GM19467 (cell line): ENCODE data around the gene SCN1B.
"Not testable (repeated sequence)": the region's sequence is repeated elsewhere in the genome, so short reads cannot be mapped to it uniquely, and the experiment has no call there.

Experiments used
- ATAC-seq: cut with Tn5 transposase; IDR thresholded peaks from one replicate; pipeline ENCODE4 v1.9.1; 2021; ENCODE audit warnings: mild to moderate bottlenecking, moderate library complexity; ENCODE audit not compliant: unreplicated experiment

SCN1B gene

DNA sequence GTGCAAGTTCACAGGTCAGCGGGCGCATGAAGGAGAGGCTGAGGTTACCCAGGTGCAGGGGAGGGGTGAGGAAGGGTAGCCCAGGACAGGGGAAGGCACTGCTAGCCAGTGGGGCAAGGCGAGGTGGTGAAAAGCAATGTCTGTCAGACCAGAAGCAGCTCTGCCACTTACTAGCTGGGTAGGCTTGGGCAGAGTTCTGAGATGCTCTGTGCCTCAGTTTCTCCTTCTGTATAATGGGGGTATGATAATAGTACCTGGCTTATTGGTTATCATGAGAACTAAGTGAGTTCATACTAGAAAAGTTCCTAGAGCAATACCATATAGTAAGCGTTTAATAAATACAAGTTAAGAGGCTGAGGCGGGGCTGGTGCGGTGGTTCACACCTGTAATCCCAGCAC is 14.3 kb upstream of the SCN1B start:
- no peak for ATAC-seq

DNA sequence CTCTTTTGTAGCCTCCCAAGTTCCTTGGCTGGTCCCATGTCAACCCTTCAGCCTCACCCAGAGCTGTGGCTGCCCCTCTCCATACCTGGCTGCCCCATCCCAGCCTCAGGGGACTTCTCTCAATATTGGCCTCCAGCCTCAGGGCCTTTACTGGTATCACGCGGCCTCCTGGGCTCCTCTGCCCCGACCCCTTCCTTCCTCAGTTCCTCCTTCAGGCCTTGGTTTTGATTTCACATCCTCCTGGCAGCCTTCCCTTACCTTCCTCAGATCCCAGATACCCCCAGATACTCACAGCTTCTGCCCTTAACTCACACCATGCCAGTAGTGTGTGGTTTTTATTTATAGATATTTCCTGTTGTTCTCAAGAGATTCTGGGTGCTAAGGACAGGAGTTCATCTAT is 12.8 kb upstream of the SCN1B start:
- ATAC-seq: no peak

DNA sequence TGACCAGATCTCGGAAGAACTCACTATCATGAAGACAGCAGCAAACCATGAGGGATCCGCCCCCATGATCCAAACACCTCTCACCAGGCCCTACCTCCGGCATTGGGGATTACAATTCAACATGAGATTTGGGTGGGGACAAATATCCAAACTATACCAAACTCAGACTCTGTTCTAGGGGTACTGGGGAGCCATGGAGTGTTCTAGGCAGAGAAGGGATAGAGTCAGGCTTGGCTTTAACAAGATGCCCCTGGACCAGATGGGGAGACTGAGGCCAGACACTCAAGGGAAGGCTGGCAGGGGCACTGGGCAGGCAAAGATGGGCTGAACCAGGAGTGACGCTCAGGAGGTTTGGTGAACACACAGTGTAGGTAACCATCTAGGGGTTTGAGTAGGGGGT is 11.9 kb upstream of the SCN1B start:
- ATAC-seq: no peak

DNA sequence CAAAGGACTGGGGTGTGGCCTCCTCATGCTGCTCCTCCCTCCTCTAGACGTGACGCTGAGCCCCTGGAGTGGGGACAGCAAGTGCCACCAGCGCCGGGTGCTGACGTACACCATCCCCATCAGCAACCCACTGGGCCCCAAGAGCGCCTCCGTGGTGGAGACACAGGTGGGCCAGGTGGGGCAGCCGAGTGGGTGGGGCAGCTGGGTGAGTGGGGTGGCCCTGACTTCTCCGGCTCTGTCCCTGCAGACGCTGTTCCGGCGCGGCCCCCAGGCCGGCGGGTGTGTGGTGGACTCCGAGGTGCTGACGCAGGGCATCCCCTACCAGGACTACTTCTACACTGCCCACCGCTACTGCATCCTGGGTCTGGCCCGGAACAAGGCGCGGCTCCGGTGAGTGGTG is 11.1 kb upstream of the SCN1B start:
- ATAC-seq: no peak

DNA sequence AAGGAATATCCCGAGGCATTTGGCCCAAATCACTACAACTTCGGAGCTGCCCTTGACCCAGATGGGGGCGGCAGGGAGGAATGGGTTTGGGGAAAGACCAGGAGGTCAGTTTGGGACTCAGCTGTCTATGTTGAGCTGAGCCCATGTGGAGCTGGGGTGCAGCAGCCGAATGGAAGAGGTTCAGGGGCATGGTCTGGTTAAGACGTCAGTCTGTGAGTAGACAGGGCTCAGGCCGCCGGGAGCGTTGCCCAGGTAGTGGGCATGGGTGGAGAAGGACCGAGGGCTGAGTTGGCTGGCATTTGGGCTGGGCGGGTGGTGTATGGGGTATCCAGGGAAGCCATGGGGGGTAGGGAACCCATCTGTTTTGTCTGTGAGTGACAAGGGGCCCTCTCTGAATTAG is 9.3 kb upstream of the SCN1B start:
- ATAC-seq: no peak

DNA sequence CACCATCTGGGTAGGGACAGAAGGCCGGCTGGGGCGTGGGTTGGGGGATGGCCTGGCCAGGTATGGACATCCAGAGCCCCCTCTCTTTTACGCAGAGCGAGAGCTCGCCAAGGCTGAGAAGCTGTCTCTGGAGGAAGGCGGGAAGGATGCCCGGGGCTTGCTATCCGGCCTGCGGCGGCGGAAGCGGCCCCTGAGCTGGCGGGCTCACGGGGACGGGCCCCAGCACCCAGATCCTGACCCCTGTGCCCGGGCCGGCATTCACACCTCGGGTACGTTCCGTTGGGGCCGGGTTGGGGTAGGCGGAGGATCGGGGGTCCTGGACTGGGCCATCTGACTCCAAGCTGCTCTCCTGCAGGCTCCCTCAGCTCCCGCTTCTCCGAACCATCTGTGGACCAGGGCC is 8.7 kb upstream of the SCN1B start:
- no peak for ATAC-seq

DNA sequence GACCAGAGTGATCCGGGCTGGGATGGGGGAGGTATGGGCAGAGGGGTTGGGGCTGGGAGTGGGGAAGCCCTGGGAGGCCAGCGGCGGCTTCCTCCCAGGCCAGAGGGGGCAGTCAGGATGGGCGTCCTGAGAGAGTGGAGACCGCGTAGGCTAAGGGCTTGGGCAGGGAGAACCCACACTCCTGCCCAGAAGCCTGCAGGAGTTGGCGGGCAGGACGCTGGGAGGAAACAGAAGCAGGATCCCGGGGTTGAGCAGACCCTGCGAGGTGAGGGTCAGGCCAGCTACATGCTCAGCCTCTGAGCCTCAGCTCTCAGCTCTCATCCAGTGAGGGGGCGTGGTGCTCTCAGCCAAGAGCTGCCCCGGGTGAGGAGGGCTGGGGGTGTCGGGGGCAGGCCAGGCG is 7.8 kb upstream of the SCN1B start:
- no peak for ATAC-seq

DNA sequence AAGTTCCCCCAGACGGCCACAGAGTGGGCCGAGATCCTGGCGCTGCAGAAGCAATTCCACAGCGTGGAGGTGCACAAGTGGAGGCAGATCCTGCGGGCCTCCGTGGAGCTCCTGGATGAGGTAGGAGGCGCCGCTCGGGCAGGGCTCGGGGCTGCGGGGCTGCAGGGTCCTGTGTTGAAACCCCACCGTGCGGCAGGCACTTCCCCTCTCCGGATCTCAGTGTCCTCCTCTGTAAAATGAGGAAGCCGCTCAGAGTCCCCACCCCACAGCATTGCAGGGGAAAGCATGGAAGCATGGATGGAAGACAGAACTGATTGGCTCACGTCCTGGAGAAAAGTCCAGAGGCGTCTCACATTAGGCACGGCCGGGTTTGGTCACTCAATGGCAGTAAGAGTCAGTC is 6.8 kb upstream of the SCN1B start:
- no peak for ATAC-seq

DNA sequence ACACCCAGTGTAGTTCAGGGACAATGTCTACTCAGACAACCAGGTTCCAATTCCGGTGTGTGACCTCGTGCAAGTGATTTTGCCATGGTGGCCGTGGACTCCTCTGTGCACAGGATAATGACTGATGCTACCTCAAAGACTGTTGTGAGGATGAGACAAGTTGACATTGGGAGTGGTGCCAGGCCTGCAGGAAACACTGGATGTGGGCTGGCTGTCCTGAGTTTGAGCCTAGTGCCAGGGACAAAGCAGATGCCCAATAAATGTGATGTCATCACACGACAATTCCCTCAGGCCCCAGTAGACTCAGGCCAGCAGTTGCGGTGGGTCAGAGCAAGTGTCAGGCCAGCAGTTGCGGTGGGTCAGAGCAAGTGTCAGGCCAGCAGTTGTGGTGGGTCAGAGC is 6.2 kb upstream of the SCN1B start:
- ATAC-seq: no peak

DNA sequence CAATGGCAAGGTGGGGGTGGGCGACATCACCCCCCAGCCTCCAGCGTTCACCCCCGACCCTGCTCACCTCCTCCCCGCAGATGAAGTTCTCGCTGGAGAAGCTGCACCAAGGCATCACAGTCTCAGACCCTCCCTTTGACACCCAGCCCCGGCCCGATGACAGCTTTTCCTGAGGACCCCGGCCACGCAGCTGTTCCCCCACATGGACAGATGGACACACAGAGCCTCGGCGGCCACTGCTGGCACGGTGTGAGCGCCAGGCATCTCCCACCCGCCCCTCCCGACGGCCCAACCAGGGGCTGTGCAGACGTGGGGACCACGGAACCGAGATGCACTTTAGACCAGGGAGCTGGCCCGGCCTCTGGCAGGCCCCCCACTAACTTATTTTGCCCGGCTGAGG is 4.3 kb upstream of the SCN1B start:
- no peak for ATAC-seq

DNA sequence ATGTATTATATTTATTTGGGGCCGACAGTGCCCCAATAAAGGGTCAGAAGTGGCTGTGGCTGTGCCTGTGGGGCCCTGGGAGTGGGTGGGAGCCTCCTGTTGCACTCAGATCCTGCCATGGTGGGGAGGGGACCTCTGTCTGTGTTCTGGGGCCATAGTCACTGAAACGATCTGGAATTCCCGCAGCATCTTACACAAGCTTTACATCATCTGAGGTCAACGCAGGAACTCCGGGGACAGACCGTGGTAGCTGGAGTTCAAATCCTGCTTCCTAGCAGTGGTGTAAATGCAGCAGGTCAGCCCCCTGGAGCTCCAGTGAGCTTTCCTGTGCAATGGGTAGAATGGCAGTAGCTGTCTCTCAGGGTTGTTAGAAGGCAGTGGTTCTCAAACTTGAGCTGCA is 3.9 kb upstream of the SCN1B start:
- ATAC-seq: no peak

DNA sequence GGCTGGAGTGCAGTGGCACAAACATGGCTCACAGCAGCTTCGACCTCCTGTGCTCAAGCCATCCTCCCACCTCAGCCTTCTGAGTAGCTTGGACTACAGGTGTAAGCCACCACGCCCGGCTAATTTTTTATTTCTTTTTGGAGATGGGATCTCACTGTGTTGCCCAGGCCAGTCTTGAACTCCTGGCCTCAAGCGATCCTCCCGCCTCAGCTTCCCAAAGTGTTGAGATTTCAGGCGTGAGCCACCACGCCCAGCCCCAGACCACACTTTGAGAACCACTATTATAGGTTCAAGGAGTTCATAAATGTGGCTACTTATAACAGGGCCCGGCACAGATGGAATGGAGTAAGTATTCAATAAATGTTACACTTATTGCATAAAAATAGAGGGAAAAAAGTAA is 3.3 kb upstream of the SCN1B start:
- ATAC-seq: no peak

DNA sequence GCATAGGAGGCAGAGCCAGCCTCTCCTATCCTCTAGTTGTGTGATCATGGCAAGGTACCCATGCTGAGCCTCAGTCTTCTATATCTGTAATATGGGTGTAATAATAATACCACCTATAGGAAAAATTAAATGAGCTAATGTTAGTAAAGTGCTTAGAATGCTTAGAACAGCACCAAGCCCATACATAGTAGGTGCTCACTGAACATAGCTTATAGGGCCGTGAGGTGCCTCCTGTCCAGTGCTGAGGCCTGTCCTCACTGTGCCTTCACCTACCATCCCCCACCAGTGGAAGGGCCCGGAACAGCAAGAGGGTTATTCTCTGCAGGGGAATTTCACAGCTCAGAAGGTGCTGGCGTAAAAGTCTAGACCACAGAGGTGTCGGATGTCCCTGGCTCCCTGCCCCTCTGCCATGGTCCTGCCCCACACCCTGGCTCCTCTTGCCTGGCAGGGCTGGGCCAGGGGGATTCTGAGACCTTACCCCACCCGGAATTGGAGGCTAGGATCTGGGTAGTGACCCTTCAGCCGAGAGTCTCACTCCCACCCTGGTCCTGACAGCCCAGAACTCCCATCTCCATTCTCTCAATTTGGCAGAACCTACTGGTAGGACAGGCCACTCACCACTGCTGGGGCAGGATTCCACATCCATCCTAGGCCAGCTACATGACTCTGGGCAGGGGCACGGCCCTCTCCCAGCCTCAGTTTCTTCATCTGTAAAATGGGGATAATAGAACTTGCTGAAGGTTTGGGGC is 2.2 kb upstream of the SCN1B start:
- ATAC-seq: no peak

DNA sequence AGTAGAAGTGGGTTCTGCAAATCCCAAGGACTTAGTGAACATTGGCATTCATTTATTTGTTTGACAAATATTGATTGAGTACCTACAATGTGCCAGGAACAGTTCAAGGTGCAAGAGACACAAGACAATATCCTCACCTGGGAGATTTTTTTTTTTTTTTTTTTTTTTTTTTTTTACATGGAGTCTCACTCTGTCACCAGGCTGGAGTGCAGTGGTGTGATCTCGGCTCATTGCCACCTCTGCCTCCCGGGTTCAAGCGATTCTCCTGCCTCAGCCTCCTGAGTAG is 1.7 kb upstream of the SCN1B start:
- not testable (repeated sequence) for ATAC-seq

DNA sequence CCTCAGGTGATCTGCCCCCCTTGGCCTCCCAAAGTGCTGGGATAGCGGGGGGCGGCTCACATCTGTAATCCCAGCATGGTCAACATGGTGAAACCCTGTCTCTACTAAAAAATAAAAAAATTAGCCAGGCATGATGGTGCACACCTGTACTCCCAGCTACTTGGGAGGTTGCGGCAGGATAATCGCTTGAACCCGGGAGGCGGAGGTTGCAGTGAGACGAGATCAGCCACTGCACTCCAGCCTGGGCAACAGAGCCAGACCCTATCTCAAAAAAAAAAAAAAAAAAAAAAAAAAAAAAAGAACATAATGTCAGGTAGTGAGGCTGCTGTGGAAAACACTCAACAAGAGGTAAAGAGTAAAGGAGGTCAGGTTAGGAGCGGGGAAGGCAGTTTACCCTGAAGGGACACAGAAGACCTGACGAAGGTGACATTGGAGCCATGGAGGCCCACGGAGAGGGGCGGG is 964 bp upstream of the SCN1B start:
- ATAC-seq: not testable (repeated sequence)

DNA sequence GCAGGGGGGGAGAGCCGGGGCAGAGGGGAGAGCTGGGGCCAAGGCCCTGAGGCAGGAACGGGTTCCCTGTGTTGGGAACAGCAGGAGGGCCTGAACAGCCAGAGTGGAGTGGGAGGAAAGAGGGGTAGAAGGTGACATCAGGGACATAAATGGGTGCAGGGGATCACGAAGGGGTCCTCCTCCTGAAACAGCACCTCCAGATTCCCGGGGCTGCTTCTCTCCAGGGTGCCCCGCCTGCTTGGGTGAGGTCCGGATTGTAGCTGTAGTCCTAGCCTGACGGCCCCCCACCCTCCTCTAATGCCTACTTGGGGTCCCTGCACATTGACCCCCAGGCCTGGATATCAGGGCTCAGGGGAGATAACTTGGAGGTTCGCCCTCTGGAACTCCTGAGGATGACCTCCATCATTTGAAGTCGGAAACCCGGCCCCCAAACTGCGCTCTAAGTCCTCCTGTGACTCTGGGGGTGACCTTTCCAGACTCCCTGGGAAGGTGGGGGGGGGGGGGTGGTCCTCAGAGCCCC is 473 bp upstream of the SCN1B start:
- no peak for ATAC-seq

DNA sequence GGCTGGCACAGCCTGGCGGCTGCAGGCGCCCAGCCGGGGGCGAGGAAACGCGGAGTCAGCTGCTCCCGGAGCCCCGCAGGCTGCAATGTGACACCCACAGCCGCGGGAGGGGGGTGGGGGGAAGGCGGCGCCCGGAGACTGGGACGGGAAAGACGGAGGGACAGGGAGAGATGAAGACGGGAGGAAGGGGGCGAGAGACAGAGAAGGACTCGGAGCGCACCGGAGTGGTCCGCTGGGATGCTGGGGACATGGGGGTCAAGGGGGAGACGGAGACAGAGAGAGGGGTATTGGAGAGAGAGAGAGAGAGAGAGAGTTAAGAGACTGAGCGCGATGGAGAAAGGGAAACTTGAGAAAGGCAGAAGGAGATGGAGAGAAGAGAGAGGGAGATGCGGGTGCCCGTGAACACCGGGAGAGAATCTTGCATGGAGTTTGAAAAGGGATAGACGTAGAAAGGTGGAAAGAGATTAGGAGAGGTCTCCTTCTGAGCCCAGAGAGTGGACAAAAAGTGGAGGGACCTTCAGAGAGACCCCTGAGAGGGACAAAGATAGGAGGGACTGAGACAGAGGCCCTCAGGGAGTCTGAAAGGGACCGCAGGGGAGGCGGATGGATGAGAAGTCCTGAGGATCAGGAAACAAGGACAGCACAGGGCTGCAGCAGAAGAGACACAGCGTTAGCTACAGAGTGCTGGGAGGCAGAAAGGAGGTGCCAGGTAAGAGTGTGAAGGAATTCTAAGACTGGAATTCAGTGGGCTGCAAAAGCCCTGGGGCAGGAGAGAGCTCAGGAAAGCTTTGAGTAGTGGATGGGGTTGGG is 1.0 kb downstream of the SCN1B start:
- no peak for ATAC-seq

DNA sequence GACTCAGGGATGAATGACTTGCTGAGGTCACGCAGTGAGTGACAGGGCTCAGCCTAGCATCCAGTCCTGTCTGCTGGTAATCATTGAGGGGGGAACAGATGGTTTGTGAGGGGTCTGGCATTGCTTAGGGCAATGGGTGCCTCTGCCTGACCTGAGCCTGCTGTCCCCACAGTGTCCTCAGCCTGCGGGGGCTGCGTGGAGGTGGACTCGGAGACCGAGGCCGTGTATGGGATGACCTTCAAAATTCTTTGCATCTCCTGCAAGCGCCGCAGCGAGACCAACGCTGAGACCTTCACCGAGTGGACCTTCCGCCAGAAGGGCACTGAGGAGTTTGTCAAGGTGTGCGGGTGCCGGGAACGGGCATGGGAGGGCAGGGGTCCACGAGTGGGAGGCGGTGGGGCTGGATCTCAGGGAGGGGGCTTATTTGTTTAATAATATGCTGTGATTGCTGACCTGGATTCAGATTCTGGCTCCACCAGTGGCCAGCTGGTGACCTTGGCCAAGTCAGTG is 2.1 kb downstream of the SCN1B start:
- ATAC-seq: no peak

DNA sequence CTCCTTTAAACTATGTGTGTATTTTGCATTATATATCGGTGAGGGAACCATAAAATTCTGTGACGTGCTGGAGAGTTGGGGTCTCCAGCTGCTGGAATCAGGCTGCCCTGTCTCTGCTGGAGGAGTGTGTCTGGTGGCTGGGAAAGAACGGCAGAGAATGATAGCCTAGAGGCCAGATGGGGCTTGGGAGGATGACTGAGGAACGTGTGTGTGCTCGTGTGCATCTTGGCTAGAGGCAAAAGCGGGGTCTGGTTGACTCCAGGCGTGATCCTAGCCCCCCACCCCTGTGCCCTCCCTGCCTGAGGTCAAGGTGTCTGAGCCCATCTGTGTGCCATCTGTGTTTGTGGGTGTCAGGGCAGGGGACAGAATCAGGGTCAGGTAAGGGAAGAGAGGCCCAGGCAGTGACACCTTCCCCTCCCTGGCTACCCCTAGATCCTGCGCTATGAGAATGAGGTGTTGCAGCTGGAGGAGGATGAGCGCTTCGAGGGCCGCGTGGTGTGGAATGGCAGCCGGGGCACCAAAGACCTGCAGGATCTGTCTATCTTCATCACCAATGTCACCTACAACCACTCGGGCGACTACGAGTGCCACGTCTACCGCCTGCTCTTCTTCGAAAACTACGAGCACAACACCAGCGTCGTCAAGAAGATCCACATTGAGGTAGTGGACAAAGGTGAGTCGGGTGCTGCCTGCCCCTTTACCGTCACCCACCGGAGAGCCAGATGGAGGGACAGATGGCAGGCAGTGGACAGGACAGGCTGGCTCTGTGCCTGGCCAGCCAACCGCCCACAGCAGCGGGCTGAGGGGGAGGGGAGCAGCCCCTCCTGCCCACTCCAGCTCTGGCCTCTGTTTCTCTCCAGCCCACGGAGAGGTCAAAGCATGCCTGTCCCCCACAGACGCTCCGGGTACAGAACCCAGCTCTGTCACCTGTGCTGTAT is 3.1 kb downstream of the SCN1B start:
- no peak for ATAC-seq

DNA sequence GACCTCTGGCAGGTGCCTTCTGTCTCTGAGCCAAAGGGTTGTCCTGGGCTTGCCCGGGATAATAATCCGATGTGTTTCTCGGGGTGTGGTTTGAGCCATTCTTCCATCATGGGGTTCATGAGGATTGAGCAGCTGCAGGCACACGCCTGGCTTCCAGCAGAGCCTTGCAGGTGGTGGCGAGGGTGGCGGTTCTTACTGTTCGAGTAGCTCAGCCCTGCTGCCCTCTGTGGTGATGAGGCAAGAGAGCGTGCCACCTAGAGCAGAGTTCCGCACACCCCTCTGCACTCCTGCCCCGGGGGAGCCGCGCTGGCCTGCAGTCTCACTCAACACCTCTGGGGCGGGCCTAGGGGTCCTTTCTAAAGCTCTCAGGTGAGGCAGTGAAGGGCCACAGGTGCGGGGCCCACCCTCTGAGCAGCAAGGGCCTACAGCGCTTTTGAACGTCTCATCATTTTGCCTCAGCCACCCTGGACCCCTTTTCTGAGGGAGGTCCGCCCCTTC is 3.8 kb downstream of the SCN1B start:
- no peak for ATAC-seq
